ENCODE measurements around the gene GNAL.

The GNAL gene

DNA sequence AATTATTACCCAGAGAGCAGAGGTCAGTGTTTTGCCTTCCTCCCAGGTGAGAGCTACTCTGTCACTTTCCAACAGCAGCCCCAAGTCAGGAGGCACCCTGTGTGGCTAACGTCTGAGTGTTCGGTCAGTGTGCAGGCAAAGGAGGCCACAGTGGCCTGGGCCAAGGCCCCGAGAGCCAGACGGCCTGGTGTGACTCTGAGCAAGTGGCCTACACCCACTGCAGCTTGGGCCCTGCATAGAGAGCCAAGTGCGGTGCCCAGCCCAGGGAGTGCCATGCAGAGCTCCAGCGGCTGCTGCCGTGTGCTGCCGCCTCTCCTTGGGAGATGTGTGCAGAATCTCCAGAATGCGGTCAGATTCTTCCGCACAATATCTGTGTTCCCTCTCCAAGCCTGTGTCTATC, 70.4 kb downstream of the GNAL start:
- DNase-seq (ENCODE audit: low read depth in 2 of 2, low spot score in 1 of 2), result no peak

DNA sequence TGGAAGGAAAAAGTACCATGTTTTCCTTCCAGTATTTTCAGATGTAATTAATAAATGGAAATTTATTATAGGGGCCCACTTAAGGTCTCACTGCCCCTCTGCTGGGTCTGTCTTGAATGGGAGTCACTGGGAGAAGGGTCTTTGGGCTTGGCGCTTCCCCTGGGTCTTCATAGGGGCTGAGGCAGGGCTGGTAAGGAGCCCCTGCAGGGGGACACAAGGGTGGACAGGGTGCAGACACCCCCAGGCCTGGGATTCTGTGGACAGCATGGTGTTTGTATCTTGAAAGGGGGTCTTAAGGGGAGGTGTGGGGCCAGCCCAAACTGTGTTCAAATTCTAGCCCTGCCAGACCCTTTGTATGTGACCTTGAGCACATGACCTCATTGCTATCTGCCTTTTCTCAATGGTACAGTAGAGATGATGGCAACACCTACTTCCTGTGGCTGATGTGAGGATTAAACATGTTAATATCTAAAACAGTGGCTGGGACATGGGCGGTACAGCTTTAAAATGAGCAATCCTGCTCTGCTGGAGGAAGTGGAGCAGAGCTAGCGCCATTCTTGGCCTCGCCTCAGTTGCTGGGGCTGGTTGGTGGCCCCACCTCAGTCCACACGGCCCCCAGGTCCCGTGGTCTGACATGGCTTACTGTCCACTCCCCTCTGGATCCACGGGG, 71.6 kb downstream of the GNAL start:
- no peak for DNase-seq (ENCODE audit: low read depth in 2 of 2, low spot score in 1 of 2)

DNA sequence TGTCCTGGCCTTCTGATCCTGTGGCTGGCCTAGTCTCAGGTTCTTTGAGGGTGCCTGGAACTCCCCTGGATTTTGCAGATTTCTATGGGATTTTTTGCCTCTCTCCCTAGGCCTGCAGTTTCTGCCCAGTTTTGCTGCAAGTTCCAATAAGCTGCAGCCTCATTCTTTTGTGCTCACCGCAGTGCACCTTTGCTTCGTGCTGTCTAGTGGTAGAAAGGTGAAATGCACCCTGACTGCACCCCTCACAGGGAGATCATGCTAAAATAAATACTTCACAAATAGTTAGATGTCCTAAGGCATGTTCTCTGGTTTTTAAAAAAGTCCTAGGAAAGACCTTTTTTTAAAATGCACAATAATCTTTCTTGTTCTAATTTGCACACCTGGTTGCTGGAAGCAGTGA, 72.5 kb downstream of the GNAL start:
- no peak for DNase-seq (ENCODE audit: low read depth in 2 of 2, low spot score in 1 of 2)

DNA sequence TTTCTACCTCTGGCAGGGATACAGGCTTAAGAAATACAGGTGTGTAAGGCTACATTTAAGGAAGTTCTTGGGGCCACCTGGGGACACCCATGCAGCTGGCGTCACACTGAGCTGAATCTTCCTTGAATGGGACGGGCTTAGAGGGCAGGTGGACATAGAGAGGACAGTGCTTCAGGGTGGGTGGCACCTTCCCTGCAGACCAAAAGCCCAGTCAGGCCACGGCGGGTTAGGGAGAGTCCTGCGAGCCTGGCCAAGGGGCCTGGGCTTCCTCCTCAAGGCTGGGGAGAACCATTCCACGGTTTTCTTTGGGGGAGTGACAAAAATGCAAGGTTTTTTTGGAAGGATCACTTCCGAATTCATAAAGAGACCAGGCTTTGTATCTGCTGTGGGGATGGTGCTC, 73.4 kb downstream of the GNAL start:
- DNase-seq (ENCODE audit: low read depth in 2 of 2, low spot score in 1 of 2), result no peak

DNA sequence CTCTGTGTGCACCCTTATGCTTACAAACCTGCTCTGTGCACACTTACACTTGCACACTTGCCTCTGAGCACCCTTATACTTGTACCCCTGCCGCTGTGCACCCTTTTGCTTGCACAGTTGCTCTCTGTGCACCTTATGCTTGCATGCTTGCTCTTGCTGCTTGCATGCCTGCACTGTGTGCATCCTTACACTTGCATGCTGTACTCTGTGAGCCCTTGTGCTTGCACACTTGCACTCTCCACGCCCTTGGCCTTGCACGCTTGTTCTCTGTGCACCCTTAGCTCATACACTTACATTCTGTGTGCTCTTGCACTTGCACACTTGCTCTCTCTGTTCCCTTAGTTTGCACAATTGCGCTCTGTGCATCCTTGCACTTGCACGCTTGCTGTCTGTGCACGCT, 78.3 kb downstream of the GNAL start:
- DNase-seq (ENCODE audit: low read depth in 2 of 2, low spot score in 1 of 2), result no peak

DNA sequence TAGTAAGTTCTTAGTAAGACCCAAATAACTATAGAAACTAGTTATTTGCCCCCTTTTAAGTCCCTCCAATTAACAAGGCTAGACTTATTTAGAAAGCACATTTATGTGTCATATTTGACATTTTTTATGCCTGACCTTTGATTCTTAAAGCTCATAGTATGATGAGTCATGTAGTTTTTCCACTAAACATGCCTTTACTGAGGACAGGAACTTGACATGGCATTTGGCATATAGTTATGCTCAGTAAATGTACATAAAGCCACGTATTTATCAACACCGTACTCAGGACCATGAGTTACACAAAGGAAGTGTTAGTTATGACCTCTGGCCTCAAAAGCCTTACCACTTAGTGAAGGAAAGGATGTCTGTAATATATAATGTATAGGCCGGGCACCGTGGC, 78.9 kb downstream of the GNAL start:
- no peak for DNase-seq (ENCODE audit: low read depth in 2 of 2, low spot score in 1 of 2)

DNA sequence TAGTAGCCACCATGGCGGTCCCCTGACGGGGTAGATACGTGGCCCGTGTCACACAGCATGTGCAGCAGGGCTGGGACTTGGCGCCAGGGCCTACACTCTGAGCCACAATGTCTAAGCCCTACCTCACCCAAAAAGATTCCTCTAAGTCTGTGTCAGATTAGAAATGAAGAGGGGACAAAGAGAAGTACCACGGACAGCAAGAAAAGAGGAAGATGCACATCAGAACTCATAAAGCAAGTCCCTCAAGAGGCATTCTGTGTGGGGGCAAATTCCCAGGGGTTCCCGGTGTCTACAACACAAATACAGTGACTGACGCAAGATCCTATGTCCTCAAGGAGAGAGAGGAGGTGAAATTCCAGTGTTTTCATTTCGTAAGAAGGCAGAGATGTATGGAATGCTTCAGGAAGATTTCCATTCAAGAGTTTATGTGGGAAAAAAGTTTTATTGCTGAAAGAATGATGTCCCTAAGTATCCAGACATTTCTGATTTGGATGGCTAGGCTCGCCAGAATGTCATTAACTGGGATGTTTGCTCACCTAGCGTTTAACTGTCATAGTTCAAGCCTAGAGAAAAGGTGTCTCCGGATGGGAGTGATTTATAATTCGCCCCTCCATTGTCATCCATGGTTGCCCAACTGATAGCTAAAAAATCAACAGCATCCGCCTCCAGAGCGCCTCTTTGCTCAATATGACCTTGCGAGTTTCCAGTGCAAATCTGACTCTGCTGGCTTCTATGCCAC, 86.5 kb downstream of the GNAL start:
- no peak for DNase-seq (ENCODE audit: low read depth in 2 of 2, low spot score in 1 of 2)

DNA sequence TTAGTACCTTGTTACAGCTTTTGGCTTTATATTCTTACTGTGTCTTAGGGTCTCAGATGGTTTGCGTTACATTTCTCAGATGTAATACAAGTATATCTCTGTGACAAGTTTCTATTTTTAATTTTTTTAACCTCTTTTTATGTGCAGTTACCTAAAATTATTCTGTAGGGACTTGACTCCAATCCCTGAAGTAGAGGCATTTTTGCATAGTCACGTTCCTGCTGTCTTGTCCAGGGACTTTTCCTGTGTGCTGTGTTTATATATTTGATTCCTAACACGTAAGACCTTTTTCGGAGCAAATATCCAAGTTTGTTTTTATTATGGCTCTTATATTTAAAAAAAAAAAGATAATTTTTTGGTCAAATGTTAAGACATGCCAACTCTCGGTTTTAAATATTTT, 91.0 kb downstream of the GNAL start:
- no peak for DNase-seq (ENCODE audit: low read depth in 2 of 2, low spot score in 1 of 2)

DNA sequence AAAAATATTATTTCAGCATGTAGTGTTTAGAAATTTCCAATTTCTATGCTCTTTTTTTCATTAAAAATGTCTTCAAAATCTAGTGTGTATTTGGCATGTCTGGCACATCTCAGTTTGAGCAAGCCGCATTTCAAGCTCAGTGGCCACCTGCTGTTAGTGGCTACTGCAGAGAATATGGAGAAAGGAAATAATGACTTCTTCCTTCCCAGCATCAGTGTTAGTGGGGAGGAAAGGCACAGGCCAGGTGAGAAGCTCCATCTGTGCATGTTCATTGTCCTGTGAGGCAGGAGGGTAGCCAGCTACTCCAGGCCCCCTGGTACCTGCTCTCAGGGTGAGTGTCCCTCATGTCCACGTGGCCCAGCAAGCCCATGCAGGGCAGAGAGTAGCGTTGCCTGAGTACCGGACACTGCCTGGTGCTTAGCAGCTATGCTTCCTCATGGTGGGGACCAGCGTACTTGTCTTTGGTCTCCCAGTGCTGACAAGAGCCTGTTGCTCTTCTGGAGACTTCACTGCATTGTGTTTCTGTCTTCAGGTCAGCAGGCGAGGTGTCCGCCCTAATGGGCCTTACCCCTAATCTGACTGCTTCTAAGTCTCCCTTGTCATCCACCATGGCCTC, 94.8 kb downstream of the GNAL start:
- DNase-seq (ENCODE audit: low read depth in 2 of 2, low spot score in 1 of 2), result no peak

DNA sequence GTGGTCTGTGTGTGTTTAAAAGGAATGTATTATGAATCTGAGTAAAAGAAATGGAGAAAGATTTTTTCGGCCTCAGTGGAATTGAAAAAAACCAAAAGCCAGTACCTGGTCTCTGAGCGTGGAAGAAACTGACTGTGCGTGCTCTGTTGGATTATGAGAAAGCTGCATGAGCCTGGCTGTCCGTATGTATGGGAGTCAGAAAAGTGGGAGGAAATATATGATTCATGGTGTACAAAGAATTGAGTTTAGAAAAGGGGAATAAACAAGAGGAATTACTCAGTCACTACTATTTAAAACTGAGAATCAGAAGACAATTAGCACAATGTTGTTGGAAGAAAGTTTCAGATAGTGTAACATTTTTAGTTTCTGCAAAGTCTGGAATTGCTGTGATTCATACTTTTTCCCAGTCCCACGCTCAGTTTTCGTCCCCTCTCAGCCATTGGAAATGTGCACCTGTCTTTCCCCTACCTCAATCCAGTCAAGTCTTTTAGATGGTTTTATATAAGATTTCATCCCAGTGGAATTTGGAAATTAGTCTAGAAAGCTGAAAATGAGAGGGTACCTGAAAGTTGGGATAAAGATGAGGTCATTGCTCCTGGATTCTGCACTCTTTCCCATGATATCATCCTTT, 95.7 kb downstream of the GNAL start:
- DNase-seq (ENCODE audit: low read depth in 2 of 2, low spot score in 1 of 2), result no peak

DNA sequence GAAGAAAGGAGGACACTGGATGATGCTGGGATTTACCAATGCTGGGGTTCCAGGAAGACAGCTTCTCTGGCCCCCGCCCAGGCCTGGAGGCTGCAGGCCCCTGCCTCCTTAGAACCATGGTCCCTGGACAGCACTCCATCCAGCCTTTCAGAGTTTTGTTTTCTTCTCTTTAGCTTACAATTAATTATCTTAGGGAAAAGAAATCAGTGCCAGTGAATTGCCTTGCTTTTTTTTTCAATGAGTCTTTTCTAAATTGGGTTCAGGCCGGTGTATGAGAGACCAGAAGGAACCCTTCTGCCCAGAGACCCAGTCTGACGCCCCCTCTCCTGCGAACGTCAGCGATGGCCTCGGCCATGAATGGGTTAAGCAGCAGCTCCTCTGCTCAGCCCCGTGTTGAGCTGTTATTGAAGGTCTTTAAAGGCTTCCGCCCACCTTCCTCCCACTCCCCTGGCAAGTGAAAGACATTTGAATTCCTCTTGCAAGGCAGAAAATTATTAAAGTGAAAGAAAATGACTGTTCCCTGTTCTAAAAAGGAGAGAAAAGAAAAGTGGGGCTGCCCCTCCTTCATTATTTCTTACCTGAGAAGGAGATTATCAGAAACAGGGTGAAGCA, 96.5 kb downstream of the GNAL start:
- DNase-seq (ENCODE audit: low read depth in 2 of 2, low spot score in 1 of 2), result no peak

DNA sequence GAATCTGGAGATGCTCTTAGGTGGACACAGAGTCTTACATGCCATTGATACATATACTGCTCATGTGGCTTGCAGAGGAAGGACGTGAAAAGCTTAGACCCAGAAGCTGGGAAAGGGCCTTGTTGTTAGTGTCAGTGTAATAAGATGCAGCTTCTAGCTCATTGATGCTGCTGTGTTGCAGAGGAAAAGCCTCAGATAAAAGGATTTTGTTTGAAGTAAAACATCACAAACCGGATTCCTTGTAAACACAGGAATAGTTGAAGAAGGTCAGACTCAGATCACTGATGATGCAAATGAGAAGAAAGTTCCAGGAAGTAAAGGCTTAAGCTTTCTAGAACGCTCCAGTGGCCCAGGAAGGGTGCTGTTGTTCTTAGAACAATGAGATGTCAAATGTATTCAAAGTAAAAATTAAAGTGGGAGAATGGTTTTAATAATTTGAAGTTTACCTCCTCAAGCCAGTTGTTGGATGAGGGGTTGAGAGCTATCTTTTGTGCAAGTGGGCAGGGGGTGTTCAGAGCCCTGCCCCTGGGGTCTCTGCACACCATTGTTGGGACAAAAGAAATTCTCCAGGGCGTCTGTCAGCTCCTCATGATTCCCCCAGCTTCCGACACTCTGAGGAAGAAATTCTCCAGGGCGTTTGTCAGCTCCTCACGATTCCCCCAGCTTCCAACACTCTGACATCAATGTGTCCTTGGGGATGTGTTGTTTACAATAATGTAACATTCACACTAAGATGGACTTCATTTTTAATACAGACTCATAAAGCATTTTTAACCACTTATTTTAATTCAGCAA, 100.8 kb downstream of the GNAL start:
- no peak for DNase-seq (ENCODE audit: low read depth in 2 of 2, low spot score in 1 of 2)

DNA sequence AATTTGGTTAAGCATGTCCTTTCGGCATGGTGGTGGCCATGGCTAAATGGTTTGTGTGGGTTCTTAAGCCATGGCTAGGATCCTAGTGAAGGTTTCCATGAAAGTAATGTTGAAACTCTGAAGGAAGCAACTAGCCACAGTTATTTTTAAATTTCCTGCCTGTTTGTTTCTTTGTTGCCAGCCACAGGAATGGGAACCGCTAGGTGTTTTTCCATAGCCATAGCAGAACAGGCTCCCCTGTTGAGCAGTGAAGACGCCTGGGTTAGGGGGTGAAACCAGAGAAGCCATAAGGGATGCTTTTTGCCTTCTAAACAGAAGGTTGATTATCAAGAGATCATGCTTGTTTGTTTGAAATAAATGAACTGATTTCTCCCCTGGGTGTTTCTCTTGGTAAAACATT, 102.1 kb downstream of the GNAL start:
- DNase-seq (ENCODE audit: low read depth in 2 of 2, low spot score in 1 of 2), result no peak

DNA sequence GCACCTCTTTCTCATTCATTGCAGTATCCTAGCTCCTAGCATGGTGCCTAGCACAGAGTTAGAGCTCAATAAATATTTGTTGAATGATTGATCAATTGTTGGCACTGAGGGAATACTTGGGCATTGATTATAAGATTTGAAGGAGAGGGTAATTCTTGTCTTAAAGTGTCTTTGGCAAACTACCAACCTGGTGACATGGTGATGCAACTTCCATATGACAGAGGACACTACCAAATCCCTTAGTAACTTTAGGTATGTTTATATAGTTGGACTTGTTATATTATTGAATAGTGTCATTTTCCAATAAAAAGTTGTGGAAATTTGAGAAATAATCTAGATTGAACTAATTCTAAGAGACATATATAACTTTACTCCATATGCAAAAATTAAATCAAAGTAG, 103.6 kb downstream of the GNAL start:
- DNase-seq (ENCODE audit: low read depth in 2 of 2, low spot score in 1 of 2), result no peak

DNA sequence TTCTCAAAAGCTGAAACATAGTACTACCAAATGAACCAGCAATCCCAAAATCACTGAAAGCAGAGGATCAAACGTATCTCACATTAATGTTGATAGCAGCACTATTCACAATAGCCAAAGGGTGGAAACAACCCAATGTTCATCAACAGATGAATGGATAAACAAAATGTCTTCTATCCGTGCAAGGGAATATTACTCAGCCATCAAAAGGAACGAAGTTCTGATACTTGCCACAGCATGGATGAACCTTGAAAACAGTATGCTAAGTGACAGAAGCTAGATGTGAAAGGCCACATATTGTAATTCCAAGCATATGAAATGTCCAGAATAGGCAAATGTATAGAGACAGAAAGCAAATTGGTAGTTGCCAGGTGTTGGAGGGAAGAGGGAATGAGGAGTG, 105.1 kb downstream of the GNAL start:
- no peak for DNase-seq (ENCODE audit: low read depth in 2 of 2, low spot score in 1 of 2)

DNA sequence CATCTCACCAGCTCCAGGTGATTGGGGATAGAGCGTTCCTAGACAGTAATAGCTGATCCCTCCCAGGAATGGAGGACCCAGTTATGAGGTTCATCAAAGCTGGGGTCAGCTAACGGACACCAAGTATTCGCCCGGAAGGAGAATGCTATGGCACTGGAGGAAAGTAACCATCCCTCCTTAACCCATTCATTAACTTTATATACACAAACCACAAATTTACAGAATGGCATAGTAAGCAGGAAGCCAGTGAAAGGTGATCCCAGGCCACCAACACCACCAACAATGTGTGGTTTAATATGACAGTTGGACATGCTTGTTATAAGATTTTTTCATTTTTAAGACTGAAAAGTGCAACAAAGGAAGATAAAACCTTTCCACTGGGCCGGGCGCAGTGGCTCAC, 106.9 kb downstream of the GNAL start:
- DNase-seq (ENCODE audit: low read depth in 2 of 2, low spot score in 1 of 2), result no peak

DNA sequence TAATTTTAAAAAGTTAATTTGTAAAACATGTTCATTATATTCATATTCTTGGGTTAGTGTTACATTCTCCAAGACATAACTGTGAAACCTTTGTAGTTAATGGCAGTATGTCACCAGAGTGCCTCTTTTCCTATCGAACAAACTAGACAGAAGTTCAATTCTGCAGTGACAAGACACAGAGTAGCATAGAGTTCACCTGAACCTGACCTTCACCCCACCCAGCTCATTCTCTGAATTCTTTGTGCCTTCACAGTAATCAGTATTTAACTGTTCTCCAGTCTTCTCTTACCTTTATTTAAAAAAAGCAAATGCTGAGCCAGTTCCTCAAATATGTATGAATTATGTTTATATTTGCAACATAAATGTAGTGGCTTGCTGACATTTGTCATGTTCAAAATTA, 109.2 kb downstream of the GNAL start:
- DNase-seq (ENCODE audit: low read depth in 2 of 2, low spot score in 1 of 2), result no peak

DNA sequence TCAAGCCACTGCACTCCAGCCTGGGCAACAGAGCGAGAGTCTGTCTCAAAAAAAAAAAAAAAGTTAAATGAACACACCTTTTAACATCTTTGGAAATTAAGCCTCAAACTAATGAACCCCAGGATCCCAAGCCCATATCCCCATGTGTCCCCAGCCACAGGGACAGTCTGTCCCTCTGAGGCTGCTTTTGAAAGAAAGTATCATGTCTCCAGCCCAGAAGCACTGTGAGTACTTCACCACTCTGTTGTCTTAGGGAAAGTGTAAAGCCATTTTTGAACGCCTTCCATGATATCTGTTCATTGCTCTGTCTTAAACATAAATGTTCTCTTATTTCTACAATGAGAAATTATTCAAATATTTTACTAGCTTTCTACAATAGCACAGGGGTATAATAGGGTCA, 110.0 kb downstream of the GNAL start:
- DNase-seq (ENCODE audit: low read depth in 2 of 2, low spot score in 1 of 2), result no peak

DNA sequence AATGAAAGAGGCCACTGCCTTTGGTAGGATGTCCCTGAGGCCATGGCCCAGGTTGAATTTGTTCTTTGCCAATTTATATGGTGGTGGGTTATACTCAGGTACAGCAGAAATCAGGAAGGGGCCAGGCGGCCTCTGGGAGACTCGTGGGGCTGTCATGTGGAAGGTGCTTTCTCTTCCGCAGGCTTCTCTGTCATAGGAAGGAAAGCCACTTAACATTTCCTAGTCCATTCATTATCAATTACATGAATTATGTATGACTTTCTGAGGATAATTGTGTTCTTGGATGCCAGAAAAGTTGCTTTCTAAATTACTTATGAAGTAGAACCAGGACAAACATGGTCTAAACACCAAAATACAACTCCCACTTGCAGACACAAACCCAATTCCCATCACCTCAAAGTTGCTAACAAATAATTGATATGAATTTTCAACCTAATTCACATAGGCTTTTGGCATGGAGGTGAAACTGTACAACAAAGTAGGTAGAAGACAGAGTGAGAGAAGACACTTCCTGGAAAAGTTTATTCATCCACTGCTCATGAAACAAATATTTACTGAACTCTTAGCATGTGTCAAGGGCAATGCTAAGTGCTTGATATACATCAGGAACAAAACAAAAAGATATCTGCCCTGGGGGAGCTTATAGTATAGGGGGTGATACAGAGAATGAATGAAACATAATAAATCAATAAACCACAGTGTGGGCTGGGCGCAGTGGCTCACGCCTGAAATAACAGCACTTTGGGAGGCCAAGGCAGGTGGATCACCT, 111.7 kb downstream of the GNAL start:
- DNase-seq (ENCODE audit: low read depth in 2 of 2, low spot score in 1 of 2), result no peak

DNA sequence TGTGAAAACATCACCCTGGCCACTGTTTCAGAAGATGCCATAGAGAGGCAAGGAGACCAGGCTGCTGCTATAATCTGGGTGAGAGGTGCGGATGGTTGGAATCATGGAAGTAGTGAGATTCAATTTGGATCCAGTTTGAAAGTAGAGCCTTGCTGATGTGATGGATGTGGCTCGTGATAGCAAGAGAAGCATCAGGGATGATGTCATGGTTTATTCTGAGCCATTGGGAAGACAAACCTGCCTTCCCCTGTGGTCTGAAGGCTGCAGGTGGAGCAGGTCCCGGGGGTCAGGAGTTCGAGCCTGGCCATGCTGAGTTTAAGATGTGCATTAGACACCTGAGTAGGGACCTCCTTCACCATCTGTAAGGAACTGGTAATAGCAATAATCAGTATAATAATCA, 112.5 kb downstream of the GNAL start:
- no peak for DNase-seq (ENCODE audit: low read depth in 2 of 2, low spot score in 1 of 2)

All from stimulated activated CD8-positive, alpha-beta memory T cell treated with anti-CD3 and anti-CD28 coated beads, Interleukin-4, amount 100 ng/mL, for 4 hours (primary cell).